GM13977 (cell line): ENCODE measurements around the gene SGSM1.
A peak's percentile ranks its signal among the peaks of the same experiment; 100 is the strongest.

ENCODE experiments used
- DNase-seq: peaks from one replicate; pipeline ENCODE4 v3.0.0; 2012; ENCODE audit warnings: low spot score
- in situ Hi-C: fragments of 300-500 bp; cut with MboI; formaldehyde crosslinking; loops from one replicate; pipeline ENCODE4 v1.12.0; 2022; ENCODE audit warnings: low sequenced_read_pairs, low pct_unique_long_range_greater_than_20kb, mixed read lengths, inconsistent platforms; ENCODE audit not compliant: unreplicated experiment
- TF ChIP-seq, protein P1 (sequence below): IDR thresholded peaks from 2 replicates; pipeline ENCODE4 v1.5.1; 2012; ENCODE audit warnings: mild to moderate bottlenecking, control low read depth; ENCODE audit not compliant: insufficient read depth; ENCODE audit errors: extremely low read depth, missing control alignments

Gene SGSM1

GRCh38 chr22:24935771-24936483, 129.9 kb downstream of the SGSM1 start:
- TF ChIP-seq, protein P1, sequence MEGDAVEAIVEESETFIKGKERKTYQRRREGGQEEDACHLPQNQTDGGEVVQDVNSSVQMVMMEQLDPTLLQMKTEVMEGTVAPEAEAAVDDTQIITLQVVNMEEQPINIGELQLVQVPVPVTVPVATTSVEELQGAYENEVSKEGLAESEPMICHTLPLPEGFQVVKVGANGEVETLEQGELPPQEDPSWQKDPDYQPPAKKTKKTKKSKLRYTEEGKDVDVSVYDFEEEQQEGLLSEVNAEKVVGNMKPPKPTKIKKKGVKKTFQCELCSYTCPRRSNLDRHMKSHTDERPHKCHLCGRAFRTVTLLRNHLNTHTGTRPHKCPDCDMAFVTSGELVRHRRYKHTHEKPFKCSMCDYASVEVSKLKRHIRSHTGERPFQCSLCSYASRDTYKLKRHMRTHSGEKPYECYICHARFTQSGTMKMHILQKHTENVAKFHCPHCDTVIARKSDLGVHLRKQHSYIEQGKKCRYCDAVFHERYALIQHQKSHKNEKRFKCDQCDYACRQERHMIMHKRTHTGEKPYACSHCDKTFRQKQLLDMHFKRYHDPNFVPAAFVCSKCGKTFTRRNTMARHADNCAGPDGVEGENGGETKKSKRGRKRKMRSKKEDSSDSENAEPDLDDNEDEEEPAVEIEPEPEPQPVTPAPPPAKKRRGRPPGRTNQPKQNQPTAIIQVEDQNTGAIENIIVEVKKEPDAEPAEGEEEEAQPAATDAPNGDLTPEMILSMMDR: no peak
- in situ Hi-C loops: no loop called here
- DNase-seq: no peak

GRCh38 chr22:24937114-24937513, 131.1 kb downstream of the SGSM1 start:
- DNase-seq: no peak
- TF ChIP-seq, protein P1: no peak
- in situ Hi-C loops: no loop called here

- in situ Hi-C loops: no loop called here
- DNase-seq: peak; percentile 74
- TF ChIP-seq, protein P1: peak; percentile 61
Measured at GRCh38 chr22:24938741-24939341, 132.8 kb downstream of the SGSM1 start.

DNA sequence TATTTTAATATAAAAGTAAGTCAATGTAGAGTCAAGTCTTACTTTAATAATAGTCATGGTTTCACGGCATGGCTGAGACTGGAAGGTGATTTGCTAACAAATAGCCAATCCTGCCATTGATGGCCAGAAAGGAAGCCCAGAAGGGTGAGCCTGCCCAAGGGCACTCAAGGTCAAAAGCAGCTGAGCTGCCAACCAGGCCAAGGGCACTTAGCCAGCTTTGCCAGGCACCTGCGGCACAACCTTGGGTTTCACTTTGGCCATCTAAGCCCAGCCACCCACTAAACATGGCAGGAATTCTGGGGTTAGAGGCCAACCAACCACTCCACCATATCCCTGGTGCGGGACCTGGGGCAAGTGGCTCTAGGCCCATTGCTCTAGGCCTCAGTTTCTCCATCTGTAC, 136.3 kb downstream of the SGSM1 start:
- DNase-seq: no peak
- TF ChIP-seq, protein P1: no peak
- in situ Hi-C loops: loop anchor here (10.0 kb wide), 1 partner anchor 112 kb away; no protein-coding TSS in a partner anchor

DNA sequence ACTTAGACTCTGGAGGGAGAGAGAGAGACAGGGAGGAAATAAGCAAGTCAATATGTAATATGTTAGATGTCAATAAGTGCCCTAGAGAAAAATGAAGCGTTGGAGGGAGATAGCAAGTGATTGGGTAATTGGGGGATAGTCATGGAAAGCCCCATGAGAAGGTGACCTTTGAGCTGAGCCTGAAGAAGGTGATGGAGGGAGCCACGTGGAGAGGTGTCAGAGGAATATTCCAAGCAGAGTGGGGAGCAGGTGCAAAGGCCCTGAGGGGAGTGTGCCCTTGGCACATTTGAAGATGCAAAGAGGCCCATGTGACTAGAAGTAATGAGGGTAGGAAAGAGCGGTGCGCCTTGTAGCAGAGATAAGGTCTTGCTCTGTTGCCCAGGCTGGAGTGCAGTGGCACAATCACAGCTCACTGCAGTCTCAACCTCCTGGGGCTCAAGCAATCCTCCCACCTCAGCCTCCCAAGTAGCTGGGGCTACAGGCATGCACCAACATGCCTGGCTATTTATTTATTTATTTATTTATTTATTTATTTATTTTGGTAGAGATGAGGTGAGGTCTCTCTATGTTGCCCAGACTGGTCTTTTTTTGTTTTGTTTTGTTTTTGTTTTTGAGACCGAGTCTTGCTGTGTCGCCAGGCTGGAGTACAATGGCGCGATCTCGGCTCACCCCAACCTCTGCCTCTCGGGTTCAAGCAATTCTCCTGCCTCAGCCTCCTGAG, 138.4 kb downstream of the SGSM1 start:
- in situ Hi-C loops: loop anchor here (10.0 kb wide), 1 partner anchor 110 kb away; no protein-coding TSS in a partner anchor
- no peak for DNase-seq
- TF ChIP-seq, protein P1: no peak

- DNase-seq: no peak
- TF ChIP-seq, protein P1: no peak
- in situ Hi-C loops: loop anchor here (10.0 kb wide), 1 partner anchor 109 kb away; no protein-coding TSS in a partner anchor
Measured at GRCh38 chr22:24945430-24945829, 139.4 kb downstream of the SGSM1 start.
